Endometrium (tissue), 2 donors: ENCODE results near the gene THADA.
"Not testable (repeated sequence)": the region's sequence is repeated elsewhere in the genome, so short reads cannot be mapped to it uniquely, and the experiment has no call there.

Experiments used
- FAIRE-seq: peaks from 2 replicates; lab custom pipeline; 2012; peaks lifted over from hg19 to GRCh38; lab: Jason Lieb, UNC
- donor health status: control.
- donor health status: control.

The THADA gene

GRCh38 chr2:43207553-43208300, 388.1 kb downstream of the THADA start:
- FAIRE-seq: no peak

DNA sequence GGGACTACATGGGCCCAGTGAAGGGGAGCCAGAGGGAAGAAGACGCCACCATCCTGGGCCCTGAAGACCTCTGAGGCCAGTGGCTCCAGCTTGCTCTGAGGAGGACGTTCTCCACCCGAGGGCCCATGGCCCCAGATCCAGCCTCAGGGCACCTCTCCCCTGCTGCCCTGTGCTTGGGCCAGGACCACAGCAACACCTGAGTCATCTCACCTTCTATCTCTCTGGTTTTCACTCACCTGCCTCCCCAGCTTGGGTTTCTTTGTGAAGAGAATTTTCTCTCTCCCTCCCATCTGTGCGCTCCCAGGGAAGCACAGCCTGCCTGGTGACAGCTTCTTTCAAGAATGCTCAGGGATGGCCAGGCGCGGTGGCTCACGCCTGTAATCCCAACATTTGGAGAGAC, 389.2 kb downstream of the THADA start:
- FAIRE-seq: no peak

GRCh38 chr2:43203373-43203772, 392.5 kb downstream of the THADA start:
- no peak for FAIRE-seq

DNA sequence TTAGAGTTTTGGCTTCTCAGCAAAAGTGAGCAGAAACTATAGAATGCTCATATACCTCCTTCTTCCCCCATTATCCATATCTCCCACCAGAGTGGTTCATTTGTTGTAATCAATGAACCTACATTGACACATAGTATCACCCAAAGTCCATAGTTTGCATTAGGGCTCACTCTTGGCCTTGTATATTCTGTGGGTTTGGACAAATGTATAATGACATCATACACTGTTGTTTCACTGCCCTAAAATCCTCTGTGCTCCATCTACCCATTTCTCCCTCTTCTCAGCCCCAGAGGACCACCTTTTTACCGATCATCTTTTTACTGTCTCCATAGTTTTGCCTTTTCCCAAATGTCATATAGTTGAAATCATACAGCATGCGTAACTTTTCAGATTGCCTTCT, 393.5 kb downstream of the THADA start:
- FAIRE-seq: no peak

DNA sequence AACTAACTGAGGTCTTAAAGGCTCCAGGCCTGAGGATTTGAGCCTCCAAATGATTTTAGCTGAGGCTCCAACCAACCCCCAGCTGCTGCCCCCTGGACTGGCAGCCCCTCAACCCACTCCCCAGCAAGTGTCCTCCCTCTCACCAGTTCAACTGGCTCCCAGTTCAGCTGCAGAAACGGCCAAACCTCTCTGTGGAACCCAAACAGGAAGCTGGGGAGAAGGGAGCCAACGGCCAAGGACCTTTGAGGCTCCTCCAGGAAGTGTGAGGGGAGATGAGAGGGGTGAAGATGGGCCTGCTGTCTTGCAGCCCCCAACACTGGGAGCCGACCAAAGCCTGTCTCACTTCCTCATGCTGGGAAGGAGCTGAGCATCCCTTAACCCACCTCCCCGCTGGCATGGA, 394.3 kb downstream of the THADA start:
- FAIRE-seq: no peak

- FAIRE-seq: no peak
These were observed 394.8 kb downstream of the THADA start for GRCh38 chr2:43201016-43201415.

DNA sequence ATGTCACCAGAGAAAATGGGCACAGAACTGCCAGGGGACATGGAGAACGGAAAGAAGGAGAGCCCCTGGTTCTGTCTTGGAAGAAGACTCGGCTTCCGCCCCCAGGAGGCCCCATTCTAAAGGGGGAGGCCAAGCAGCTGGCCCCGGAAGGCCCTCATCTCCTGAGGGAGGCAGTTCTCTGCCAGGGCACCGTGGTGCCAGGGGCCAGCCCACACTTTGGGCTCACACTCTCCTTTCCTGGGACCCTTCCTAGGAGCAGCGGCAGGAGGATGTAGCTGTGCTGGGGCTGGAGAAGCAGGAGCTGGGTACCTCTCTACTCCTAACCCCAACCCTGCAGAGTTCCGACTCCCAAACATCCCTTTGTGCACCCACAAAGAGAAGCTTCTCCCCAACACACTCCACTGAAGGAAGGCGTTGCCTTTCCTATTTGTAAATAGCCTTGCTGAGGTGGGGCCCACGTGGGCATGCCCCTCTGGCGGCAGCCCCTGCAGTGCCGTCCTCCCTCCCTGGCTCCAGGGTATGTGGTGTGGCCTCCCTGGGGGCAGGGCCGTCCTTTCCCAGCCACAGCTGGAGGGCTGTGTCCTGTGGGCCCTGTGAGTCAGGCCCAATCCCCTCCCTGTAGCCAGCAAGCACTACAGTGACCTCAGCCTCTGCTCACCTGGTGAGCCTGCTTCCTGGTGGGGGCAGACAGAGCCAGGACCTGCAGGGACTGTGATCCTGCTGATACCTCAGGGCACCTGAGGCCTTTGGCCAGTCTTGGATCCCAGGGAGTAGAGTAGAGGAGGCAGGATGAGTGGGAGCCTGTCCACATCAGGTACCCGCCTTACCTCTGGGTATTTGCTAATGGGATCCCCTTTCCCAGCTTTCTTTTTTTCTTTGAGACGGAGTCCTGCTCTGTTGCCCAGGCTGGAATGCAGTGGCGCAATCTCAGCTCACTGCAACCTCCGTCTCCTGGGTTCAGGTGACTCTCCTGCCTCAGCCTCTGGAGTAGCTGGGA, 396.0 kb downstream of the THADA start:
- FAIRE-seq: no peak

DNA sequence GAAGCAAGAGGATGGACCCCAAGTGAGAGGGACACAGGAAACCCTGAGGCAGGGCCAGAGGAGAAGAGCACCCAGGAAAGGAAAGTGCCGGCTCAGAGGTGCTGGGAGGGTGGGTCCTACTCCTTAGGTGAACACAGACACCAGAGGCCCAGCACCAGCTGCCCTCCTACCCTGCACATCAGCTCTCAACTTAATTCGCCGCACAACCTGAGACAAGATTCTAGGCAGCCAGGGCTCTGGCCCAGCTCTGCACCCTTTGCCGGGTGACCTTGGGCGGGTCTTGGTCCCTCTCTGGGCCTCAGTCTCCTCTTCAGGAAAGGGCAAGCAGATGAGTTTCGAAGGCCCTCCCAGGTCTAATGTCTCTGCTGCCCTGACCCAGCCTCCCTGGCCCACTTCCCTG, 397.6 kb downstream of the THADA start:
- FAIRE-seq: no peak

DNA sequence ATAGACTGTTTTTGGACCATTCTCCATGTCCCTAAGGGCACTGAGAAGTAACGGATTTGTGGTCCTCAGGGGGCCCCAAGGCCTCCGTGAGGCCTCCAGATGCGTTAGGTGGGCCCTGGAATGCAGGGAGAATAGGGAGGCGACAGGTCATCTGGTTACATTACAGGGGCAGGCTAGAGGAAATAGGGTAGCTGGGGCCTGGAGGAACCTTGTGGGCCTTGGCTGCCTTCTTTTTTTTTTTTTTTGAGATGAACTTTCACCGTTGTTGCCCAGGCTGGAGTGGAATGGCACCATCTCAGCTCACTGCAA, 398.3 kb downstream of the THADA start:
- FAIRE-seq: no peak

- no peak for FAIRE-seq
These were observed 398.9 kb downstream of the THADA start for GRCh38 chr2:43196768-43197587.

GRCh38 chr2:43194121-43194869, 401.5 kb downstream of the THADA start:
- FAIRE-seq: no peak

- no peak for FAIRE-seq
These were observed 402.2 kb downstream of the THADA start for GRCh38 chr2:43193652-43194120.

DNA sequence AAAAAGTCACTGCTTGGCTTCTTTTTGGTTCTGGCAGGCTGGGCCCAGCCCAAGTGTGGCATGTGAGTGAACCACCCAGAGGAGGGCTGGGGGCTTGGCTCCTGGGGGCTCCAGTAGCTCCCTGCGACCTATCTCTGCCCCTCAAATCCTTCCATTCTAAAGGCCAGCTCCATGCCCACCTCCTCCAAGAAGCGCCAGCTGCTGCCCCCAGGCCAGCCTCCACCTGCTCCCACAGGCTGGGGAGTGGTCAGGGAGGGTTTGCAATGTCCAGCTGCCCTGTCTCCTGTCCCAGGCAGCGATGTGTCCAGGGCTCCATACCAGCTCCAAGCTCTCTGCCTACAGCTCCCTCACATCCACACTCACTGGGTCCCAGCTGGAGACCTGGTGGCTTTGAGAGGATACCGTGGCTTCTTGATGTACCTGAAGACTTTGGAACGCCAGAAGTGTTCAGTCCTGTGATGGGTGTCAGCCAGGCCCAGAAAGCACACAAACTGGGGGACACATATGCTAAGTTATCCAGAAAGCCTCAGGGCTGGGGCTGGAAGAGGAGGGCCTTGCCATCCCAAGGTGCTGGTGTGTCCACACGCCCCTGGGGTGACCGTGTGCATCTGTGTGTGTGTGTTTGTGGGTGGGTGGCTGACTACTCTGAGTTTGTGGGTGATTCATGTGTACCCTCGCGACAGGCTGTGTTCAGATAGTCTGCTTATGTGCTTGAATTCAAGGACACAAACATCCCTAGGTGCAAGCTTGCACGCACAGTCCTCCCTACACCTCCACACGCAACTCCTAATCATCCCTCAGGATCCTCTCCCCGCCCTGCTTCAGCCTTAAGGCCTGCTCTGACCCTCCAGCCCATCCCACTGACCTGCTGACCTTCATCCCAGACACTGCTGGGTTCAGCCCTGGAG, 402.8 kb downstream of the THADA start:
- FAIRE-seq: no peak

GRCh38 chr2:43191947-43192516, 403.8 kb downstream of the THADA start:
- FAIRE-seq: no peak

- FAIRE-seq: no peak
These were observed 405.4 kb downstream of the THADA start for GRCh38 chr2:43190311-43191052.

DNA sequence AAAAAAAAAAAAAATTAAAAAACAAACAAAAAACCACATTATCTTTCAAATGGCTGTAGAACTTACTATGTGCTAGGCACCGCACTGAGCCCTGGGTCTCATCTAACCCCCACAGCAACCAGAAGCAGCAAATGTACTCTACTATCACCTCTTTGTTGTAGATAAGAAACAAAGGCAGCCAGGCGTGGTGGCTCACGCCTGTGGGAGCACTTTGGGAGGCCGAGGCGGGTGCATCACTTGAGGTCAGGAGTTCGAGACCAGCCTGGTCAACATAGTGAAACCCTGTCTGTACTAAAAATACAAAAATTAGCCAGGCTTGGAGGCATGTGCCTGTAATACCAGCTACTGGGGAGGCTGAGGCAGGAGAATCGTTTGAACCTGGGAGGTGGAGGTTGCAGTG, 406.0 kb downstream of the THADA start:
- FAIRE-seq: not testable (repeated sequence)

DNA sequence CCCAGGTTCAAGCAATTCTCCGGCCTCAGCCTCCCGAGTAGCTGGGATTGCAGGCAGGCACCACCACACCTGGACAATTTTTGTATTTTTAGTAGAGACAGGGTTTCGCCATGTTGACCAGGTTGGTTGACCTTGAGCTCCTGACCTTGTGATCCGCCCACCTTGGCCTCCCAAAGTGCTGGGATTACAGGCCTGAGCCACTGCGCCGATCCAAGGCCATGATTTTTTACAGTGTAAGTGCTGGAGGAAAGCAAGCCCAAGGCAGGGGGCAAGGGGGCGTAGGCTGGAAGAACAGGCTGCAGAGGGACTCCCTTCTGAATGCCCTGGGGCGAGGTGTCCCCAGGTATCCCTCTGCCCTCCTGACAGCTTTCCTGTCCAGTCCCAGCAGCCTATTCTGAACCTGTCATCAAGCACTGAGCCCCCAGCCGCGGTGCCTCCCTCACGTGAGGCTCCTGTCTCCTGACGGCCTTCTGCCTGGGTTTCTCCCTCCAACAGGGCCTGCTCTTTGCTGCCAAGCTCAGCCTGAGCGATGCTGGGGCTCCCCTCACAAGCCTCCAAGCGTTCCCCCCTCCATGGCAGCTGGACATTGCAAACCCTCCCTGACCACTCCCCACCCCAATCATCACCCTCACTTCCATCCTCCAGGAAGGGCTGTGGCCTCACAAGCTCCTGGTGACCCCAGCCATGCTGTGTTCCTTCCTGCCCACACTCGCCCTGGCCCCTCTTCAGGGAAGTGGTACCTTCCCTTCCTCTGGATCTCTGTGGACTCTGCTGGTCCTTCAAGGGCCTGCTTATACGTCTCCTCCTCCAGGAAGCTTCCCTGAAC, 407.1 kb downstream of the THADA start:
- no peak for FAIRE-seq

DNA sequence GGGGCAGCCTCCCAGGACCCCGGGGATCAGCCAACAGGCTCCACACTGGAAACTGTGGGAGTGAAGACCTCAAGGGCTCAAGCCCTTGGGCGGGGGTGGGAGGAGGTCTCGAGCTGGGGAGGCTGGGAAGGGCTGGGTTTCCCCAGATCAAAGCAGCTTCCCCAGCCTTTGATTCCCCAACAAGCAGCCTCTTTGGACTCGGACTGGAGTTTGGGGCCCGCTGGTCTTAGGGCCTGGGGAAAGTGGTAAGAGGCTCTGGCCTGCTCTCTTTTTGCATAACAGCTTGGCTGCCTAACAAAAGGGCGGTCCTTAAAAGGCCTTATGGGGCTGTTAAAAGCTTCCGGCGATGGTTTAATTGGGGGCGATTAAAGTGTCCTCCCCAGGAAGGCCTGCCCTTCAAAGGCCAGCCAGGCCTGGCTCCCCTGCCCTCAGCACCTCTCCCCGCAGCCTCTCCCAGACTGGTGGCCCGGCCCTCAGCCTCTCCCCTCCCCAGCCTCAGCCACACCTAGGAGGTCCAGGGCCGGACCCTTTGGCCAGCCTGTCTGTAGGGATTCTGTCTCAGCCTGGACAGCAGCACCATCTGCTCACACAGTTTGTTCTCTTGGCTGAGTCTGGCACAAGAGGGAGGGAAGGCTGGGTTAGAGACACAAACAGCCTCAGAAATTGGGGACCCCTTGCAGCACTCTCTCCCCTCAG, 409.0 kb downstream of the THADA start:
- FAIRE-seq: no peak
